GM21360 (cell line): ENCODE data around the gene PTPRM.

Experiments used
- ATAC-seq: cut with Tn5 transposase; IDR thresholded peaks from one replicate; pipeline ENCODE4 v1.9.1; 2021; ENCODE audit warnings: mild to moderate bottlenecking, moderate library complexity; ENCODE audit not compliant: unreplicated experiment

The PTPRM gene

DNA sequence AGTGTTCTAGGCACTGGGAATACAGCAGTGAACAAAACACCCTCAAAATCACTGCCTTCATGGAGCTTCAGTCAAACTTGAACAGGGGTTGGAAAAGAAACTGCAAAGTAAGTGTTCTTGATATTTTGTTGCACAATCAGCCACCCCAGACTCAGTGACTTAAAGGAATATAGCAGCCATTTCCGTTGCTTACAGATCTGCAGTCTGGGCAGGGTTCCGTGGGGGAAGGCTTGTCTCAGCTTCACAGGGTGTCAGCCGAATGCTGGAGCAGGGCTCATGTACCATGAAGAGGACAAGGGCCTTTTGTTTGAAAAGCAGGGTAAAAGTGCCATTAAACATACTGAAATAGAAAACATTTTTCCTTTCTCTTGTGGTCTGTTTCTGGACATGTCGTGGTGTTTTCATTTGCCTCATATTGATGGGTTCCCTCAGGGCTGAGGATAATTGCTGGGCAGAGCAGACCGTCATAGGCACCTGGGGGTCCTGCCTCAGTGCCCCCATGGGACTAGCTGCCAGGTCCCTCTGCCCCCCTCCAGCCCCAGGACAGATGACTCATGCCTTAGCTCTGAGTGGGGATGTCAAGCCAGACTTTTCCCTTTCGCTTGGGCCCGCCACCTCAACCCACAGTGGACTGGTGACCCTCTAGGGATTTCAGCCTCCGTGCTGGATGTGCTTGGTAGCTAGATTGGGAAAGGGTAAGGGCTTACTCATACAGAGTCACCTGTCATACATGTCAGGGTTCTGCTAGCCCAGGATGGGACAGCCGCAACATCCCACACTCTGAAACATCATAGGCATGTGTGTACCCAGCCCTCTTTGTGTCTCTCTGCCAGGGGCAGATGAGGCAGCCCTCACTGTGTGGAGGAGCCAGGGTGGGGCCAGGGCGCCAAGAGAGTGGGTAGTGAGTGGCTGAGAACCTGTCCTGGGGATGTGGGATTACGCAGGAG, 96.5 kb downstream of the PTPRM start:
- ATAC-seq = no peak

DNA sequence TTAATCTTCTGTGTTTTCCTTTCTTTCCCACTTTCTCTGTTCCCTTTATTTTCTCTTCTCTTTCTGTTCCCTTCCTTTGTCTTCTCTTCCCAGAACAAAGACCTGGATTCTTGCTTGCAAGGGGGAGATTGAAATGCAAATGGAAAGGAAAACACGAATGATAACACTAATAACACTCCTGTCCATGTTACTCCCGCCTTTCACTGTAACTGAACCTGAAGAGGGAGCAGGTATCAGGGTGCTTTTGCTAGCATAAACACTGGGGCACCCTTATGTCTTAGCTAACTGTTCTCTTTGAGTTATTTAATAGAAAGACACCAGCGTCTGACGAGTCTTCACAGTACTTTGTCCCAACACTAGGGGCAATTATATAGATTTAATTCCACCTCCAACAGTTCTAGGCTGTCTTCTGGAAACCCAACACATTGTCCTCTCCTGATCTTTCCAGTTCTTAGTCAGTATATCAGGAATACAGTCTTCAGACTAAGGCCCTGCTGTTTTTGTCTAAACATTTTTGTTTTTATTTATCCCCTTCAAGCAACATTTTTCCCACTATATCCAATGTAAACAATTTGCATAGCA, 99.2 kb downstream of the PTPRM start:
- ATAC-seq = no peak

DNA sequence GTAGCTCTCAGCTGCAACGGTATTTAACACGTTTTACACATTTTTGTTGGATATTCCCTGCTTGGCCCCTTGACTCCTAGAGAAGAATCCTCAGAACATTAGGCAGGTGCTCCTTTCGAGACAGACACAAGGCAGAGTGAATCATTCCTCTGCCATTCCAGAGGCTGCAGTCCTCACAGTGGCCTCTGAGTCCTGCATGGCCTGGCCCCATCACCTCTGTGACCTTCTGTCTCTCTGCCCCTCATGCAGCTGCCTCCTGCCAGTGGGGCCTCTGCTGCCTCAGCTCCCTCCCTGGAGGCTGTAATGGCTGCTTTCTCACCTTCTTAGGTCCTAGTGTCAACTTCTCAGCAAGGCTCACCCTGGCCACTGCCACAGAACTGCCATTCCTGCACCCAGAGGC, 101.3 kb downstream of the PTPRM start:
- no peak for ATAC-seq

DNA sequence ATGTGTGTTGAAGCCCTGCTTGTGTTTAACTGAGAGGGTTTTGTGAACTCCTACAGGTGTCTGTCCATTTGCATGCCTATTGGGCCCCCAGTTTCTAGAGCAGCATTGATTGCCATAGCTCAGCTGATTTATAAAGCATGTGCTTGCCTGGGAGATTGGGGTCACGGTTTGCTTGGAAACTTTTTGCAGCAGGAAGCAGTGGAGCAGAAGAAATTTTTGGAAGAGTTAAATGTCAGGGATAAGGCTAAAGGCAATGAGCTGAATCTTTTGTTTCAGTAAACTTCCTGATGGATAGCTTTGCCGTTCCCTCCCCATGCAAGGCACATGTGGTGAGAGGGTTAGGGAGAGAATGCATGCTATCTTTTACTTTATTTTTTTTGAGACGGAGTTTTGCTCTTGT, 102.2 kb downstream of the PTPRM start:
- no peak for ATAC-seq

DNA sequence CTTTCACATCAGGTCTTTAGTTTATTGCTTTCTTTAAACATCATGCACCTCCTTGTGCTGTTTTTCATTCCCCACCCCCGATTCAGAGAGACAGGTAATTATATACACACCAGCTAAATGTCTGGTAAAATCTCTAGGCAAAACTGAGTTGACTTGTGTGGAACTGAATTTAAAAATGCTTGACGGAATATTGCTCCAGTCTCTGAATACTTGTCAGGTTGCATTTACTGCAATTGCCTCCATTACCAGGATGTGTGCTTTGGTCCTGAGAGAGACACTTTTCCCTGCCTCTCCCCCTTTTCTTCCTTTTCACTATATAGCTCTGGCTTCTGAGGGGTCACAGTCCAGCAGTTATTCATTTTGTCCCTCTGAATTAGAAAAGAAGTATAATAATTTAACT, 104.0 kb downstream of the PTPRM start:
- no peak for ATAC-seq

DNA sequence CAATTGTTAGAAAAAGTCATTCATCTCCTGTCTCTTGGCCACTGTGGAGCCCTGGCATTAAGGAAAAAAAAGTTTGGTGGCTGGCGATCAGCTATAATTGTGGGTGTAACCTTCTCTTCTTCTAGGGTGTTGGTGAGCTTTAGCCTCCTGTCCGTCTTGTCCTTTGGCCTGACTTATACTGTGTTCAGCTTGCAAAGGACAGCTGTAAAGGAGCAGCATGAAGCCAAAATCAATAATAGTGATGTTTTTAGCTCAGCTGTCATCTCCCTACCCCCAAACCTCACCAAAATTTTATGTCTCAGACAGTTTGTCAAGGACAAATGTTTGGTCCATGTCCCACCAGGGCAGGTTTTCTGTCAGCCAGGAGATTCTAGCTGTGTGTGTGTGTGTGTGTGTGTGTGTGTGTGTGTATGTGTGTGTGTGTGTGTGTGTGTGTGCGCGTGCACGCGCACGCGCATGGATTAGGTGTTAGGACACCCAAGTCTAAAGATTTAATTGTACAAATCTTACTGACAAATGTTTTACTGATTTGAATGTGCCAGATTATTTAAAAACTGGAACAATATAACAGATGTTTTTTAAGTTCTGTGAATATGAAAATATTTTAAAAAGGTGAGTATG, 109.2 kb downstream of the PTPRM start:
- no peak for ATAC-seq

DNA sequence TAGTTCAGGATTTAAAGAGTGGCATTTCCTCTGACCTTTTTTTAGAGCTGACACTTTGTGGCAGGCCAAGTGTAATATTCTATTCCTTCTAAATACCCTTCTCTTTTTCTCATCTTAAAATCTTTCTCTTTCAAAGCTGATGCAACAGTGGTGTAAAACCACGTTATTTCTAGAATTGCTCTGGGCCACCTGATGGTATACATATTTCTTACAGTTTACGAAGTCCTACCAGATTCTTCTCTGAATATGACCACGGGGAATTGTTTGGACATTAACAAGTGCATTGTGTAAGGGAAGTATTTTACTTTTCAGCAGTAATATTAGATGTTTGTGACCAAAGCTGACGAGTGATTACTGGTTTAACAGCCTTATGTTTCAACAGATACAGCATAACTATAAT, 109.9 kb downstream of the PTPRM start:
- no peak for ATAC-seq

DNA sequence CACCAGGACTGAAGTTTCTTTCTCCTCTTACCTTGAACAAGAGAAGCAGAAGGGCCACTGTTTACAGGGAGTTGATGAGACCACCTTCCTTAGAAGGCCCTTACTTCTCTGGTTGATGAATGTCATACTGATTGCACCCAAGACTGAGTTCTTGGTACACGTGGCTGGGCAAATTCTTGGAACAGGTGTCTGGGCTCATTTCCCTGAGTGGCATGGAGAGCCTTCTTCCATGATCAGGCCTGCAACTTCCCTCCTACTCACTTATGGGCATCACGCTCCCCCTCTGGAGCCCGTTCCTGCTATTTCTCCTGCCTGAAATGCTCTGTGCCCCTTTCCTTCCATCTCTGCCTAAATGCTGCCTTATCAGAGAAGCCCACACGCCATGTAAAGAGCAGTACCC, 110.3 kb downstream of the PTPRM start:
- no peak for ATAC-seq

DNA sequence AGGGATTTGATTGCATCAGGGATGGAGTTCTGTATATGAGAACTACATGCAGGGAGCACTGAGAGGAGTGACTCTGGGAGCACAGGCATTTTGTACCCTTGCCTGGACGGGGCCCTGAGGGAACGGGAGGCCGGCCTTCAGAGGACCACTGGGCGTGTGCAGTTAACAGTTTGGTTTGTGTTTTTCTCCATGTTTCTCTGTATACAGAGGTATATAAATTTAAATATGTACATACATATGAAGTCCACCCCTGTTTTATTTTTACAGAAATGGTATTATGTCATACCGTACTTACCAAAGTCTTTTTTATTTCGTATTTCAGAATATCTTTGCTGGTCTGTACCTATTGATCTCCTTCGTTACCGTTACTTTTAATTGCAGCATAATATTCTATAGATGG, 111.3 kb downstream of the PTPRM start:
- no peak for ATAC-seq

DNA sequence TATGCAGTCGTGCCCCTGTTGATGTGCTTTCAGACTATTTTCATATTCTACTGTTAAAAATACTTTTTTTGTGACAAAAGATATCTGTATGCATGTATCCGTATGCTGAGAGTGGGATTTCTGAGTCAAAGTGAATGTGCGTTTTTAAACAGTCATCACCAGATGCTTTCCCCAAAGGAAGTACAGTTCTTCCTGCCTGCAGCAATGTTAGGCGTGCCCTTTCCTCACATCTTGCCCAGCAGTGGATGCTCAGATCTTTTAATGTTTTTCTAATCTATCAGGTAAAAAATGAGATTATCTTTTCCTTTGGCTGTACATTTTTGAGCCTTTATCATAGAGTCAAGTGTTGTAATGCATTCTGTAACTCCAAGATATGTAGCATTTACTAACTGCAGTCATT, 111.7 kb downstream of the PTPRM start:
- no peak for ATAC-seq

DNA sequence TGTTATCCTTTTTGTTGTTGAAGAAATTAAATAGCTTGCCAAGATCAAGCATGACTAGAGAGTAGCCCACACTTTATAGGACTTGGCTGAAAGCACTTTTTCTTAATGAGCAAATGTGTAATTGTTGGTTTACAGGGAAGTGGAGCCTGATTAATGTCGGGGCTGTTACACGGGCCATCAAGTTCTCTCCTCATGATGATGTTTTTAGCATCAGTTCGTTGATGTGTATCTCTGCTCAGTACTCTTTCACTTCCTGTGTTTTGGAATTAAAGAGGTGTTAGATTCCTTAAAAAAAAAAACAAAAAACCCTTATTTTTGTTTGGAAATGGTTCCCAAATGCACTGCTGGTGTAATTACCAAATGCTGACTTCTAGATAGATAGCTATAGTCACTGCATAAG, 114.2 kb downstream of the PTPRM start:
- no peak for ATAC-seq

DNA sequence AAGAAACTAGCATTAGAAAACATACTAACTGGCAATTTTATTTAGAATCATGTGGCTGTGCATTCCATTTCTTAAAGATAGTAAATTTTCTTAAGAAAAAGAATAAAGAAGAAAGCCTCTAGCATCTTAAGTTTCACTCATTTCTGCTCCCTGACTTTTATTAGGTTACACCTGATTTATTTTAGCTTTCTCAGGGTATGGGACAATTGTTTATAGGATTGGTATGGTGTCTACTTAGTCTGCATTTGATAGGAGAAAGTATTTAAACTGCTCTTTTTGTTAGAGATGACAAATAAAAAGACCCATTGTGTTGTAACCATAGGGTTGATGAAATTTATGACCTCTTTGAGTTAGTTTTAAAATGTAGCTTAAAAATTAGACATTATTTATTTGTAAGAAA, 115.2 kb downstream of the PTPRM start:
- ATAC-seq = no peak

DNA sequence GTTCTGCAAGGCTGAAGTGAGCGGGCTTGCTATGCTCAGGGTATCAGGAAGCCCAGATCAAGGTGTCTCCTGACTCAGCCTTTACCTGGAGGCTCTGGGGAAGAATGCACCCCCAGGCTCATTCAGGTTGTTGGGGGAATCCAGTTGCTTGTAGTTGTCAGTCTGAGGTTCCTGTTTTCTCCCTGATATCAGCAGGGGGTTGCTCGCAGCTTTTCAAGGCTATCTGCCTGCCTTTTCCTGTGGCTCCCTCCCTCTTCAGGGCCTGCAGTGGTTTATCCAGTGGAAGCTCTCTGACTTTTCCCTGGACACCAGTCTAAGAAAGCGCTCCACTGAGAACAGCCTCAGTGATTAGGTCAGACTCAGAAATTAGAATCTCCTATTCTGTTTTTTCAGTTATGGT, 116.6 kb downstream of the PTPRM start:
- no peak for ATAC-seq

DNA sequence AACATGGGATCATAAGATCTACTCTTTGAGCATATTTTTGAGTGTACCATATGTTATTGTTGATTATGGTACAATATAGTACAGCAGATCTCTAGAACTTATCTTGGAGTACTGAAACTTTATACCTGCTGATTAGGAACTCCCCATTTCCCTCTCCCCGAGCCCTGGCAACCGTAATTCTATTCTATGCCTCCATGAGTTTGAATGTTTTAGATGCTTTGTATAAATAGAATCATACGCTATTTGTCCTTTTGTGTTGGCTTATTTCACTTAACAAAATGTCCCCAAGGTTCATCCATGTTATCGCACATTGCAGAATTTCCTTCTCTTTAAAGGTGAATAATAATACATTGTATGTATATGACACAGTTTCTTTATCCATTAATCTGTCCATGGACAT, 117.2 kb downstream of the PTPRM start:
- ATAC-seq = no peak

DNA sequence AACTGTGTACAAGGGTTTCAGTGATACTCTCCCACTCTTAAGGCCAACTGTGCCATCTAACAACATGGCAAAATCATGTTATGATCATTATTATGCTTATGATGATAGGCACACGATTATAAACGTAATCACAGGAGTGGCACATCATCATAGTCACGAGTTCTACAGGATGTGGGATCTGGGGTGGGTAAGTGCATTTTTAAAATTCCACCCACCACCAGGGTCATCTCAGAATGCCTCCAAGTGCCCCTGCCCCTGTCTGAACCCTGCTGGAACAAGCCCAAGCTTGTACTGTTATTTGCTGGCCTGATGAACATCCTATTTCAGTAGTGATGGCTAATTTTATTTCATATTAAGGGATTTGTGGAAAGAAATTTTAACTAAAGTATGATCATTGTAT, 117.8 kb downstream of the PTPRM start:
- no peak for ATAC-seq

DNA sequence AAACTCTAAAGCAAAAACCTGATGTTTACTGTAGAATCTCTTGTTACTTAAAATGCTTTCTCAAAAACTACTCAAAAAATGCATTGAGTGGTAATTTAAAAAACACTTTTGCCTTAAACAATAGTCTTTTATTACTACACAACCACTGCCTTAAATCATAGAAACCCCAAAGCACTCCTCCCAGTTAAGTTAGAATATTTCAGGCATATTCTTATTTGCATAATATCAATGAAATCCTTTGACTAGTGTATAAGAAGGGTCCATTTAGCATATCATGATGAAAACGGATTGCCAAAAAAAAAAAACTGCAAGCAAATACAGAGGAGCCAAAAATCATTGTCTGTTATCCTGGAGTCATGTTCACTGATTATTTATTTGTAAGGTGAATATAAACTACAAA, 119.2 kb downstream of the PTPRM start:
- ATAC-seq = no peak

DNA sequence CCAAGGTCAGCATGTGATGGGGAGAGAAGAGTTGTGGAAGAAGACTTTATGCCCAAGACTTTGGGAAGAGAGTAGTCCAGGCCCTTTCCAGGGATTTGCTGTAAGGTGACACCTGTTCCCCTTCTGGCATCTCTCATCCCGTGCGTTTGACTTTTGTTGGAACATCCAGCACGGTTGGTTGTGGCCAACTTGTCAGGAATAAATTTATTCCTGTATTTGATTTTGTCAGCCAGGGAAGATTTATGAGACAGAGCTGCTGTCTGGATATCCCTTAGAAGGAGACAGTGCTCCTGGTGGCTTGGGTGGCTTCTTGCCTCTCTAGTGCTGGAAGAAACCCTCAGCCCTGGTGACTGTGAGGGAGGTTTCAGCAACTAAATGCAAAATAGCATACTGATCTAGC, 121.5 kb downstream of the PTPRM start:
- no peak for ATAC-seq

DNA sequence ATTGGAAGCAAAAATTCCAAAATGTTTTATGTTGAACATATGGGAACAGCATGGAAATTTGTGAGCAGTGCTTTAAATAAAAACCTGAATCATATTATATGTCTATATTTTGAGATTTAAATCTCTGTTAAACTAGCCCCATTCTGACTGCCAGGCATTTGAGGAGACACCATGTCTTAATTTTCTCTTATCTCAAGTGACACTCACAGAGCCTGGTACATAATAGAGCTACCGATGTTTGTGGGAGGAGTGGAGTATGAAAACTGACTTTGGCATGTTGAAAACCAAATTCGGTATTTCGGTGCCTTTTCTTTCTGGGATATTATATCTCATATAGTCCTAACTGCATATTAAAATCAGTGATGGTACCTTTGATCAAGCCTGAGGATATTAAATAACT, 124.1 kb downstream of the PTPRM start:
- no peak for ATAC-seq

DNA sequence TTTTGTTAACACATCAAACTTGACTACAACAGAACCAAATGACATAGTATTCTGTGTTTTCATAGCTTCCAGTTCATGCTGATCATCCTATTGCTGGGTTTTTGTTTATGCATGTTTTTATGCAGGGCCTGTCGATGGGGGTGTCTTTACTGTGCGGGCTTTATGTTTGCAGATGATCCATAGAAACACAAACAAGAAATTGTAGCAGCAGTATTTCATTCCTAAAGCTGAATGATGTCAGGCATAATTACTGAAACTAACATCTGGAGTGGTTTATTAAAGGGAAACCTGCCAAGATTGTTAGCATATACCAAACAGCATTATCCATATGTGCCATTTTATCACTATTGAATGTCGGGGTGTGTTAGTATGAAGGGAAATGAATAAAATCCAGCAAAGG, 129.7 kb downstream of the PTPRM start:
- ATAC-seq = no peak

DNA sequence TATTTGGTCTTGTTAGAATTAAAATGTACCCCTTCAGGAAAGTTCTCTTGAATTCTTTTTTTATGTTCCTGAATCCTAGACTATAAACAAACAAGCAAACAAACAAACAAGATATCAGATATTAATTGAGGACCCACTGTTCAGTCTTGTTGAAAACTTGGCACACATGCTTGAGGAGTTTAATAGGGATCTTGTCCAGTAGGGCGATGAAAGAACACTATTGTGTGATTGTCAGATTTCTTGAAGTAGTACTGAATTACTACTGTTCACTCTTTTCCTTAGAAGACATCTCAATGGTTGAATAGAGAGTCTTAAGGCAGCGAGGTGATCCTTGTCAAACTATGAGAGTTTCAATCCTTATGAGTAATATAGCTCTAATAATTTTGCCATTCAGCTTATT, 130.2 kb downstream of the PTPRM start:
- ATAC-seq = no peak

DNA sequence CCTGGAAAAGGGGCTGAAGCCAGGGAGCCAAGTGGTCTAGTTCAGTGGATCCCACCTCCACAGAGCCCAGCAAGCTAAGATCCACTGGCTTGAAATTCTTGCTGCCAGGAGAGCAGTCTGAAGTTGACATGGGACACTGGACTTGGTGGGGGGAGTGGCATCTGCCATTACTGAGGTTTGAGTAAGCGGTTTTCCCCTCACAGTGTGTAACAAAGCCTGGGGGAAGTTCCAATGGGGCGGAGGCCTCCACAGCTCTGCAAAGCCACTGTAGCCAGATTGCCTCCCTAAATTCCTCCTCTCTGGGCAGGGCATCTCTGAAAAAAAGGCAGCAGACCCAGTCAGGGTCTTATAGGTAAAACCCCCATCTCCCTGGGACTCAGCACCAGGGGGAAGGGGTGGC, 144.4 kb downstream of the PTPRM start:
- no peak for ATAC-seq

DNA sequence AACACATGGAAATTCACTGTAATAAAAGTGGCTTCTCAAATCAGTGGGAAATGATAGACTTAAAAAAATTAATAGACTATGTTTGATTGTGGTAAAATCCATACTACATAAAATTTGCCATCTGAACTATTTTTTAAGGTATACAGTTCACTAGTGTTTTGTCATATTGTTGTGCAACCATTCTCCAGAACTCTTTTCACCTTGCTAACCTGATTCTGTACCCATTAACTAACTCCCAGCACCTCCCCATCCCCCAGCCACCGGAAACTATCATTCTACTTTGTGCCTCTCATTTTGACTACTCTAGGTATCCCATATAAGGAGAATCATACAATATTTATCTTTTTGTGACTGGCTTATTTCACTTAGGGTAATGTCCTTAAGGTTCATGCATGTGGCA, 153.3 kb downstream of the PTPRM start:
- ATAC-seq = no peak
